Measurements from ENCODE around the gene FAM120A. TPM values are rescaled to one million over a fixed set of nuclear protein-coding genes. Genes with fewer than 3 reads are reported as not detected.
A peak's percentile ranks its signal among the peaks of the same experiment; 100 is the strongest.

Gene FAM120A
- total and polyA plus RNA-seq, 4 donors, result 28.3 to 91.0 (median 50.3) TPM

DNA sequence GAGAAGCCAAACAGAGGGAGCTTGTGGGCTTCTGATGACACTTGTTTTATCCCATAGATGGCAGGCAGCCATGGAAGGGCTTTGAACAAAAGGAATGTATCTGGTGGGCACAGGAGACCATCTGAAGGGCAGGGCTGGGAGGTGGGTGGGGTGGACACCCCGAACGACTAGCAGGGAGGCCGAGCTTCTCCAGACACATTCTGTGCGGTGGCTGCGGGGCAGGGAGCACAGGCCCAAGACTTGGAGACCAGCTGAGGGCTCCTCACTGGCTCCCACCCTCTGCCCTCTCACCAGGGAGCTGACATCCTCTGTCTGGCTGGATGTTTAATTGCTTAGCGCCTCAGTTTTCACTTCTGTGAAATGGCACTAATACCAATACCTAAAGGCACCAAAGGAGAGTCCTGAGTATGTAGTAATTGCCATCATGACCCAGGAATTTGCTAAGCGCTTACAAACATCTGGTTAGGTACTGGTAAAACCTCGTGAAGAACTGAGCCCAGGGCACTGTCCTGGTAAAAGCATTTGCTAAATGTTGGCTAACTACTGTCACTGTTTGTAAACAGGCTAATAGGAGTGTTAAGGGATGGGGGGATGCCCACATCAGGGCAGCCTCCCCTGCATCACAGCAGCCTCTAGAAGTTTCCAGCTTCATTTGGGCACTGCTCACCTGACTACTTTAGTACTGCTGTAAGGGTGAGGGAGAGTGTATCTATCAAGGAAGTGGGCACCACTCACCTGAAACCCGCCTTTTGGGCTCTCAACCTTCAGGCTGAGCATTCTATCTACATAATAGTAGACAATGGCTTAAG is 122.8 kb downstream of the FAM120A start:
- H3K27ac ChIP-seq (ENCODE audit: low read depth in 1 of 2, low read length in 2 of 2), result no peak overlapping the region
- TF ChIP-seq FOXA1 (IDR thresholded peaks at IDR 0.05), result no peak
- no peak for TF ChIP-seq JUND (IDR thresholded peaks at IDR 0.05)
- no peak for TF ChIP-seq YY1 (IDR thresholded peaks at IDR 0.05)
- TF ChIP-seq NR2F2 (IDR thresholded peaks at IDR 0.05), result no peak
- TF ChIP-seq HNF4G (IDR thresholded peaks at IDR 0.05), result no peak
- TF ChIP-seq, protein P1, sequence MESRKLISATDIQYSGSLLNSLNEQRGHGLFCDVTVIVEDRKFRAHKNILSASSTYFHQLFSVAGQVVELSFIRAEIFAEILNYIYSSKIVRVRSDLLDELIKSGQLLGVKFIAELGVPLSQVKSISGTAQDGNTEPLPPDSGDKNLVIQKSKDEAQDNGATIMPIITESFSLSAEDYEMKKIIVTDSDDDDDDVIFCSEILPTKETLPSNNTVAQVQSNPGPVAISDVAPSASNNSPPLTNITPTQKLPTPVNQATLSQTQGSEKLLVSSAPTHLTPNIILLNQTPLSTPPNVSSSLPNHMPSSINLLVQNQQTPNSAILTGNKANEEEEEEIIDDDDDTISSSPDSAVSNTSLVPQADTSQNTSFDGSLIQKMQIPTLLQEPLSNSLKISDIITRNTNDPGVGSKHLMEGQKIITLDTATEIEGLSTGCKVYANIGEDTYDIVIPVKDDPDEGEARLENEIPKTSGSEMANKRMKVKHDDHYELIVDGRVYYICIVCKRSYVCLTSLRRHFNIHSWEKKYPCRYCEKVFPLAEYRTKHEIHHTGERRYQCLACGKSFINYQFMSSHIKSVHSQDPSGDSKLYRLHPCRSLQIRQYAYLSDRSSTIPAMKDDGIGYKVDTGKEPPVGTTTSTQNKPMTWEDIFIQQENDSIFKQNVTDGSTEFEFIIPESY (IDR thresholded peaks at IDR 0.05), result no peak
- no peak for TF ChIP-seq TAF1 (conservative IDR thresholded peaks at IDR 0.05)
- TF ChIP-seq GABPA (IDR thresholded peaks at IDR 0.05 in 1 of 2, conservative IDR thresholded peaks at IDR 0.05 in 1 of 2), result no peak
- no peak for TF ChIP-seq RAD21 (IDR thresholded peaks at IDR 0.05)
- no peak for TF ChIP-seq HNF4A (conservative IDR thresholded peaks at IDR 0.05)
- no peak for TF ChIP-seq EGR1 (IDR thresholded peaks at IDR 0.05; ENCODE audit: low read depth in 2 of 2)
- TF ChIP-seq, protein P2, sequence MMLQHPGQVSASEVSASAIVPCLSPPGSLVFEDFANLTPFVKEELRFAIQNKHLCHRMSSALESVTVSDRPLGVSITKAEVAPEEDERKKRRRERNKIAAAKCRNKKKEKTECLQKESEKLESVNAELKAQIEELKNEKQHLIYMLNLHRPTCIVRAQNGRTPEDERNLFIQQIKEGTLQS (IDR thresholded peaks at IDR 0.05), result no peak
- TF ChIP-seq RXRA (IDR thresholded peaks at IDR 0.05), result no peak
- TF ChIP-seq MAX (IDR thresholded peaks at IDR 0.05), result no peak
- TF ChIP-seq, protein P3, sequence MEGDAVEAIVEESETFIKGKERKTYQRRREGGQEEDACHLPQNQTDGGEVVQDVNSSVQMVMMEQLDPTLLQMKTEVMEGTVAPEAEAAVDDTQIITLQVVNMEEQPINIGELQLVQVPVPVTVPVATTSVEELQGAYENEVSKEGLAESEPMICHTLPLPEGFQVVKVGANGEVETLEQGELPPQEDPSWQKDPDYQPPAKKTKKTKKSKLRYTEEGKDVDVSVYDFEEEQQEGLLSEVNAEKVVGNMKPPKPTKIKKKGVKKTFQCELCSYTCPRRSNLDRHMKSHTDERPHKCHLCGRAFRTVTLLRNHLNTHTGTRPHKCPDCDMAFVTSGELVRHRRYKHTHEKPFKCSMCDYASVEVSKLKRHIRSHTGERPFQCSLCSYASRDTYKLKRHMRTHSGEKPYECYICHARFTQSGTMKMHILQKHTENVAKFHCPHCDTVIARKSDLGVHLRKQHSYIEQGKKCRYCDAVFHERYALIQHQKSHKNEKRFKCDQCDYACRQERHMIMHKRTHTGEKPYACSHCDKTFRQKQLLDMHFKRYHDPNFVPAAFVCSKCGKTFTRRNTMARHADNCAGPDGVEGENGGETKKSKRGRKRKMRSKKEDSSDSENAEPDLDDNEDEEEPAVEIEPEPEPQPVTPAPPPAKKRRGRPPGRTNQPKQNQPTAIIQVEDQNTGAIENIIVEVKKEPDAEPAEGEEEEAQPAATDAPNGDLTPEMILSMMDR (IDR thresholded peaks at IDR 0.05; ENCODE audit: low read depth, low read length, missing input control), result no peak
- TF ChIP-seq, protein P4, sequence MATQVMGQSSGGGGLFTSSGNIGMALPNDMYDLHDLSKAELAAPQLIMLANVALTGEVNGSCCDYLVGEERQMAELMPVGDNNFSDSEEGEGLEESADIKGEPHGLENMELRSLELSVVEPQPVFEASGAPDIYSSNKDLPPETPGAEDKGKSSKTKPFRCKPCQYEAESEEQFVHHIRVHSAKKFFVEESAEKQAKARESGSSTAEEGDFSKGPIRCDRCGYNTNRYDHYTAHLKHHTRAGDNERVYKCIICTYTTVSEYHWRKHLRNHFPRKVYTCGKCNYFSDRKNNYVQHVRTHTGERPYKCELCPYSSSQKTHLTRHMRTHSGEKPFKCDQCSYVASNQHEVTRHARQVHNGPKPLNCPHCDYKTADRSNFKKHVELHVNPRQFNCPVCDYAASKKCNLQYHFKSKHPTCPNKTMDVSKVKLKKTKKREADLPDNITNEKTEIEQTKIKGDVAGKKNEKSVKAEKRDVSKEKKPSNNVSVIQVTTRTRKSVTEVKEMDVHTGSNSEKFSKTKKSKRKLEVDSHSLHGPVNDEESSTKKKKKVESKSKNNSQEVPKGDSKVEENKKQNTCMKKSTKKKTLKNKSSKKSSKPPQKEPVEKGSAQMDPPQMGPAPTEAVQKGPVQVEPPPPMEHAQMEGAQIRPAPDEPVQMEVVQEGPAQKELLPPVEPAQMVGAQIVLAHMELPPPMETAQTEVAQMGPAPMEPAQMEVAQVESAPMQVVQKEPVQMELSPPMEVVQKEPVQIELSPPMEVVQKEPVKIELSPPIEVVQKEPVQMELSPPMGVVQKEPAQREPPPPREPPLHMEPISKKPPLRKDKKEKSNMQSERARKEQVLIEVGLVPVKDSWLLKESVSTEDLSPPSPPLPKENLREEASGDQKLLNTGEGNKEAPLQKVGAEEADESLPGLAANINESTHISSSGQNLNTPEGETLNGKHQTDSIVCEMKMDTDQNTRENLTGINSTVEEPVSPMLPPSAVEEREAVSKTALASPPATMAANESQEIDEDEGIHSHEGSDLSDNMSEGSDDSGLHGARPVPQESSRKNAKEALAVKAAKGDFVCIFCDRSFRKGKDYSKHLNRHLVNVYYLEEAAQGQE (IDR thresholded peaks at IDR 0.05), result no peak
- no peak for TF ChIP-seq FOXA2 (IDR thresholded peaks at IDR 0.05)
- 93% methylated on average over 9 of the region's 9 CpGs for WGBS

More for the DNA sequence above, 122.8 kb downstream of the FAM120A start:
- peaks cover 5 to 24% (median 17%) of the 10 kb centered on the region in 4 donors for H3K4me1 ChIP-seq (ENCODE audit: control insufficient read depth in 4 of 4, insufficient read depth in 4 of 4, low read length in 3 of 4)
- DNase-seq (ENCODE audit: low spot score), result no peak
- H3K36me3 ChIP-seq (ENCODE audit: control insufficient read depth in 4 of 4, insufficient read depth in 3 of 4, low read depth in 1 of 4, low read length in 3 of 4), result no peaks in the 10 kb centered on the region
- peaks cover 0 to 4% (median 0%) of the 10 kb centered on the region in 4 donors for H3K9me3 ChIP-seq (ENCODE audit: control insufficient read depth in 4 of 4, low read length in 3 of 4)
- H3K9ac ChIP-seq (ENCODE audit: low read depth in 1 of 2, low read length in 2 of 2), result peak overlapping the region in 1 of 2 donors; percentile 14
- H3K4me3 ChIP-seq (ENCODE audit: low read depth in 1 of 3, low read length in 3 of 3), result no peak overlapping the region
- H3K27me3 ChIP-seq (ENCODE audit: control insufficient read depth in 4 of 4, insufficient read depth in 4 of 4, low read length in 3 of 4), result no peaks in the 10 kb centered on the region
